Stromal cell of bone marrow (primary cell): ENCODE results near the gene GAB2.
A peak's percentile ranks its signal among the peaks of the same experiment; 100 is the strongest.
"Not testable (repeated sequence)": the region's sequence is repeated elsewhere in the genome, so short reads cannot be mapped to it uniquely, and the experiment has no call there.

Source experiments
- DNase-seq: peaks from one replicate; pipeline ENCODE4 v3.0.0-alpha.2; 2012; ENCODE audit warnings: low read depth

Gene GAB2

GRCh38 chr11:78248903-78249302, 168.7 kb downstream of the GAB2 start:
- DNase-seq, result no peak

DNA sequence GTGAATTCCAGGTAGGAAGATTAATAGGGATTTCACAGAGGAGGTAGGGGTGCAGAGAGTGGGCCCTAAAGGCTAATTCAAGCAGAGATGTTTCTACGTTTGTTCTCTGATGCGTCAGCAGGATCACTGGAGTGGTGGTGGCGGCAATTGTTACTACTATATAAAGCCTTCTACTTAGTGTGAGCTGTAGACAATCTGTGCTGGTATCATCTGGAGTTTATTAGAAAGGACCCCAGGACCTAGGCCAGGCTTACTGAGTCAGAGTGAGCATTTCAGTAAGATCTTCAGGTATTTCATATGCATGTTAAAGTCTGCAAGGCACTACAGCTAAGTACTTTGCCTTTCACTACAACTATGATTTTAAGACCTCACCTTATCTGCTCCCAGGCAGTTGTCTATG, 169.4 kb downstream of the GAB2 start:
- no peak for DNase-seq

DNA sequence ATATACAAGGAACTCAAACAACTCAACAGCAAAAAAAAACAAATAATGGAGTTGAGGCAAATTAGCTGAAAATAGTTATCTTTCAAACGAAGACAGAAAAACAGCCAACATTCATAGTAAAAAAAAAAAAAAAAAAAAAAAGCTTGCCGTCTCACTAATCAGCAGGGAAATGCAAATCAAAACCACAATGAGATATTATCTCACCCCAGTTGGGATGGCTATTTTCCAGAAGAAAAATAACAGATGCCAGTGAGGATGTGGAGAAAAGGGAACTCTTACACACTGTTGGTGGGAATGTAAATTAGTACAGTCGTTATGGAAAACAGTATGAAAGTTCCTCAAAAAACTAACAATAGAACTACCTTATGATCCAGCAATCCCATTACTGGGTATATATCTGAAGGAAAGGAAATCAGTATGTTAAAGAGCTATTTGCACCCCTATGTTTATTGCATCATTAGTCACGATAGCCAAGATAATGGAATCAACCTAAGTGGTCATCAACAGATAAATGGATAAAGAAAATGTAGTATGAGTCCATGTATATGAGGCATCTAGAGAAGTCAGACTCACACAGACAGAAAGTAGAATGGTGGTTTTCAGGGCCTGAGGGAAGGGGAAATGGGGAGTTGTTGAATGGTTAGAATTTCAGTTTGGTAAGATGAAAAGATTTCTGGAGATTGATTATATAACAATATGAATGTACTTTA, 172.9 kb downstream of the GAB2 start:
- DNase-seq, result peak; percentile 18

DNA sequence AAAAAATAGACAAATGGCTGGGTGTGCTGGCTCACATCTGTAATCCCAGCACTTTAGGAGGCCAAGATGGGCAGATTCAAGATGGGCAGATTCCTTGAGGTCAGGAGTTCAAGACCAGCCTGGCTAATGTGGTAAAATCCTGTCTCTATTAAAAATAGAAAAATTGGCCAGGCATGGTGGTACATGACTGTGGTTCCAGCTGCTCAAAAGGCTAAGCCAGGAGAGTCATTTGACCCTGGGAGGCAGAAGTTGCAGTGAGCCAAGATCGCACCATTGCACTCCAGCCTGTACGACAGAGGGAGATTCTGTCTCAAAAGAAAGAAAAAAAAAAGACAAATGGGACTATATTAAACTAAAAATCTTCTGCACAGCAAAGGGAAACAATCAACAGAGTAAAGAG, 173.5 kb downstream of the GAB2 start:
- DNase-seq, result peak; percentile 37

DNA sequence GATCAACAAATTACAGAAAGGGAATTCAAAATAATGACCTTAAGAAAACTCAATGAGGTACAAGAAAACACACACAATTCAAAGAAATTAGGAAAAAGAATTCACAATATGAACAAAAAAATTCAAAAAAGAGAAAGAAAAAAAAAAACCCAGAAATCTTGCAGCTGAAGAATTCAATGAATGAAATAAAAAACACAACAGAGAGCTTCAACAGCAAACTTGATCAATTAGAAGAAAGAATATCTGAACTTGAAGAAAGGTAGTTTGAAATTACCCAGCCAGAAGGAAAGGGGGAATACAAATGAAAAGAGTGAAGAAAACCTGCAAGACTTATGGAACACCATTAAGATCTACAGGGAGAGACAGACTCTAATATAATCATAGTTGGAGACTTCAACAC, 176.1 kb downstream of the GAB2 start:
- no peak for DNase-seq

DNA sequence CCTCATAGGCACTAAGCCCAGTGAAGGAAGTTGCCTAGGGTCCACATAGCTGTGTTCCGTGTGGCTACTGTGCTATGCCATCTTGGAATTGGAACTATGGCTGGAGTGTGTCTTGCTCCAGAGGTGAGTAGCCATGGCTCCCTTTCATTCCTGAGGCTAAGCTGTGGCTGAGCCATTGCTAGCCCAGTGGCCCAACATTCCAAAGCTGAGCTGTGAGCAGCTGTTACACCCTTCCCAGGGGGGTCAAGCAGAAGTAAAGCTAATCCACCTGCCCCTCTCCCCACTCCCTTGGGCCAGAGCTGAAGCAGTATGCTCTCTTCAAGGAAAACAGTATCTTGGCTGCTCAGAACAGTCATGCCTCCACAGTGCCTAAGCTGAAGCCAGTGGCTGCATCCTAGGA, 177.8 kb downstream of the GAB2 start:
- DNase-seq, result no peak

GRCh38 chr11:78237293-78238046, 180.2 kb downstream of the GAB2 start:
- DNase-seq, result no peak

DNA sequence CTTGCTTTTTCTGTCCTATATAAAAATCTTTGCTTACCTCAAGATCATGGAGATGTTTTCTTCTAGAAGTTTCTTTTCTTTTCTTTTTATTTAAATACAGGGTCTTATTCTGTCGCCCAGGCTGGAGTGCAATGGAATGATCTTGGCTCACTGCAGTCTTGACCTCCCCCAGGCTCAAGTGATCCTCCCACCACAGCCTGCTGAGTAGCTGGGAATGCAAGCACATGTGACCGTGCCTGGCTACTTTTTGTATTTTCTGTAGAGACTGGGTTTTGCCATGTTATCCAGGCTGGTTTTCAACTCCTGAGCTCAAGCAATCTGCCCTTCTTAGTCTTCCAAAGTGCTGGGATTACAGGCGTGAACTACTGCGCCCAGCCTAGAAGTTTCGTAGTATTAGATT, 183.6 kb downstream of the GAB2 start:
- DNase-seq, result no peak

DNA sequence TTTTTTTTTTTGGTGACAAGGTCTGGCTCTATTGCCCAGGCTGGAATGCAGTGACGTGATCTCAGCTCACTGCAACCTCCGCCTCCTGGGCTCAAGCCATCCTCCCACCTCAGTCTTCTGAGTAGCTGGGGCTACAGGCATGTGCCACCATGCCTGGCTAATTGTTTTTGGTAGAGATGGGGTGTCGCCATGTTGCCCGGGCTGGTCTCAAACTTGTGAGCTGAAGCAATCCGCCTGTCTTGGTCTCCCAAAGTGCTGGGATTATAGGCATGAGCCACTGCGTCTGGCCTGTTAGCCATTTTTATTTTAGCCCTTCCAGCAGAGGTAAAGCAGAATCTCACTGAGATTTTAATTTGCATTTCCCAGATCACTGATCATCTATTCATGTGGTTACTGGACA, 184.6 kb downstream of the GAB2 start:
- DNase-seq, result not testable (repeated sequence)

DNA sequence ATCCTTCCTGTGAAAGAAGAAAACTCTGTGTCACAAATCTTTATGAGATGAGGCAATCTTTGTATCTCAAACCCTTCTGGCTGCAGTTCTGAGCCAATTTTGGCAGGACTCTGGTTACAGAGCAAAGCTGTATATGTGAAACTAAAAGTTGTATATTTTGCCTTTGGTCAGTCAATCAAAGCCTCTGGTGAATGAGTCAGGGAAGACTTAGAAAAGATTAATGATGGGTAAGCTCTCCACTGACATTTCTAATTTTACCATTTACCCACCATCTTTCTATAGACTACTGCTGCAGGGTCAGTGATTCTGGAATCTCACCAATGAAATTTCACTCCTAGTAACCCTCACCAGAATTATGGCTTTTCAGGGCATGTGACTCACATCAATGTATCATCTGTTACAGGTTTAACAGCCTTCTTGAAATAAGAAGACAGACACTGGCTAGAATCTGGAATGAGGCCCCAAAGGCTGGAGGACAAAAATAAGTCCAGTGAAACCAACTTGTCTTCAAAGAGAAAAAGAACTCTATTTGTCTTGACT, 185.6 kb downstream of the GAB2 start:
- DNase-seq, result peak; percentile 50

- DNase-seq, result no peak
Measured at GRCh38 chr11:78230161-78230877, 187.3 kb downstream of the GAB2 start.

GRCh38 chr11:78229106-78229505, 188.5 kb downstream of the GAB2 start:
- DNase-seq, result no peak

DNA sequence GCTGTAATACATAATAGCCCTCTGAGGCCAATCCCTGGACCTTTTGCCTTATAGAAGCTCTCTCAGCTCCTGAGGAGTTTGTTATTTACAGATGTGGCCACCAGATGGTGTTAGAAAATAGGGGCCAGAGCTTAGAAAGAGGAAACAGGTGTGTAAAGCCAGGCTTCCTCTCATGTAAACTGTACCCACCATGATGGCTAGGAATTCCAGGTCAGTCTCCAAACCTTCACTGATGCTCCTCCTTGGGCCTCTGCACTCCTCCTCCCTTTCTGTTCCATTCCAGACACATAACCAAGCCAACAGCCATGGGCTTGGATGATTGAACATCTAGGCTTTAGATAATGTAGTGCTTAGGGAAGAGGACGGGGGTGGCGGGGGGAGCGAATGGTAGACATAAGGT, 189.2 kb downstream of the GAB2 start:
- DNase-seq, result peak; percentile 23

DNA sequence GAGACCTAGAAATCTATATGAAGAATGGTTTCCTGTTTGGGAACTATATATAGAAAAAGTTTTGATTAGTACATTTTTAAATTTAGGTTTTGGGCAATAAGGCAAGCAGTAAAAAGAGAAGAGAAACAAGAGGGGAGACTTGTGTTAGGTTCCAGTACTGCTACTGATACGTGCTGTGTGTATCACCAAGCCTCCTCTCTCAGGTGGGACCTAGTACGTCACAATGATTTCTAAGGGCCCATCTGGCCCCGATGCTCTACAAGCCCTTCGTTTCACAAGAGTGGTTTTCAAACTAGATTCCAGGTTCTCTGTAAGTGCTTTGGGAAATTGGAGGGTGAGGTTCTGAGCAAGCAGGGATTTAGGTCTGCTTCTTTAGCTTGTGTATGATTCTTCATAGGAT, 189.7 kb downstream of the GAB2 start:
- no peak for DNase-seq

DNA sequence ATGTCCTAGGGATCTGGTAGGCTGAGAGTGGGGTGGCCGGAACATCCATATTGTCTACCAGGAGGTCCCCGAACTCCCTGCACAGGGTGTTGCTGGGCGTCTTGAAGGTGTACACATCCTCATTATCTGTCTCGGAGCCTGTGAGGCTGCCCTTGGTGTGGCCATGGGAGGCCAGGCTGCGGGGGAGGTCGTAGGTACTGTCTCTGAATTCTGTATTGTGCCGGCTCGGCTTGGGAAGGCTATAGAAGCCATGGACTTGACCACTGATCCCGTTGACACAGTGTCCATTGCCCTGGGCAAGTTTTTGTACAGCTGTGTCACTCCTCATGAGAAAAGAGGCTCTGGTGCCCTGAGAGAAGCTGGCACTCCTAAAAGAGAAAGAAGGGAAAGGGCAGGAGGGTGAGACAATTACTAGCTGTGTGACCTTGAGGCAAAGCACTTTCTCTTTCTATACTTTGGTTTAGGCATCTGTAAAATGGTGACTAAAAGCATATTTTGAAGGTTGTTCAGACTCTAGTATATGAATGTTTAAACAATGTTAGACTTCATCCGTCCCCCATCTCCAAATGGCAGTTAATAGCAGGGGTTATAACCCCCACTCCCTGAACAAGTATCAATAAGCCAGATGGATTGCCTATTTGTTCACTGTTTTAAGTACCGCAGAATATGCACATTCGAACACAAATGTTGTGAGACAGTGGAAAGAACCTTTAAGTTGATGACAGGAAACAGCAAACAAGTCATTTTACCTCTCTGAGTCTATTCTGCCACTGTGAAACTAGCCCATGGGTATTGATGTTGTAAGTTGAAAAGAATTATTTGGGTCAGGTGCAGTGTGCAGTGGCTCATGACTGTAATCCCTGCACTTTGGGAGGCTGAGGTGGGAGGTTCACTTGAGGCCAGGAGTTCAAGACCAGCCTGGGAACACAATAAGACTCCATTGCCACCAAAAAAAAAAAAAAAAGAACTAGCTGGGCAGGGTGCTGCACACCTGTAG, 190.6 kb downstream of the GAB2 start:
- no peak for DNase-seq

- no peak for DNase-seq
Measured at GRCh38 chr11:78224906-78225420, 192.7 kb downstream of the GAB2 start.

GRCh38 chr11:78224506-78224905, 193.1 kb downstream of the GAB2 start:
- DNase-seq, result no peak

DNA sequence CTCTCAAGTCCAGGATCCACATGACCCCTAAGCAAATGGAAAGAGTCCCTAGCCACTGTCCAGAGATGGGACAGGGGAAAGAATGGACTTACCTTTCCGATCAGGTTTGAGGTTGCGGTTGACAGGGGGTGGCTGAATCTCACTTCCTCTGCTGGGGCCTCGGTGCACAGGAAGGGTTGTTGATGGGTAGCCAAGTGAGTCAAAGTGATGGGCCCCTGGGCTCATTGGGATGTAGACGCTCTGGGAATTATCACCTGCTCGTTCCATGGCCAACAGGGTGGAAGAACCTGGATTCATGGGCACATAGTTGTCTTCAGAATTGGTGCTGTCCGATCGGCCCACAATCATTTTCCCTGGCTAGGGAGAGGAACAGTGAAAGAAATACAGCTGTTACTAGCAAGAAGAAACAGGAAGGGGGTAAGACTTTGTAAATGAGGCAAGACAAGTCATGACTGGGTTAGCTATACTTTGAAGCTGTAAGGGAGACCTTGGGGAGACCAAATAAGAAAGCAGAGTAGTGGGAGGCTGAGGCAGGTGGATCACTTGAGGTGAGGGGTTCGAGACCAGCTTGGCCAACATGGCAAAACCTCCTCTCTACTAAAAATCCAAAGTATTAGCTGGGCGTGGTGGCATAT, 194.2 kb downstream of the GAB2 start:
- no peak for DNase-seq

DNA sequence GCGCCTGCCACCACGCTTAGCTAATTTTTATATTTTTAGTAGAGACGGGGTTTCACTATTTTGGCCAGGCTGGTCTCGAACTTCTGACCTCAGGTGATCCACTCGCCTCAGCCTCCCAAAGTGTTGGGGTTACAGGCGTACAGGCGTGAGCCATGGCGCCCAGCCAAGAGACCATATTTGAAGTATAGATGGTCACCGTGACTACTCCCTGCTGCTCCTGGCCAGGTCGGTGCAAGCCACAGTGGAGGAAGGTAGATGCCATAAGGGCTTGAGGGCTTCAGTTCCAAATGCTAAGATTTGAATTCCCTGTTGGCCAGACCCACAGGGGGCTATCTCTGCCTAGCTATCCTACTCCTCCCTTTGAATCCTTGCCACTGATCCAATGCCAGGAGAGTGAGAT, 194.9 kb downstream of the GAB2 start:
- not testable (repeated sequence) for DNase-seq

- DNase-seq, result no peak
Measured at GRCh38 chr11:78221396-78222315, 196.0 kb downstream of the GAB2 start.
